ENCODE data around the gene INSIG1. TPM values are rescaled to one million over a fixed set of nuclear protein-coding genes. Genes with fewer than 3 reads are reported as not detected.
A peak's percentile ranks its signal among the peaks of the same experiment; 100 is the strongest.

The INSIG1 gene
- total RNA-seq, 6 donors from 2014 or later, result 16.8 to 136 (median 100) TPM

DNA sequence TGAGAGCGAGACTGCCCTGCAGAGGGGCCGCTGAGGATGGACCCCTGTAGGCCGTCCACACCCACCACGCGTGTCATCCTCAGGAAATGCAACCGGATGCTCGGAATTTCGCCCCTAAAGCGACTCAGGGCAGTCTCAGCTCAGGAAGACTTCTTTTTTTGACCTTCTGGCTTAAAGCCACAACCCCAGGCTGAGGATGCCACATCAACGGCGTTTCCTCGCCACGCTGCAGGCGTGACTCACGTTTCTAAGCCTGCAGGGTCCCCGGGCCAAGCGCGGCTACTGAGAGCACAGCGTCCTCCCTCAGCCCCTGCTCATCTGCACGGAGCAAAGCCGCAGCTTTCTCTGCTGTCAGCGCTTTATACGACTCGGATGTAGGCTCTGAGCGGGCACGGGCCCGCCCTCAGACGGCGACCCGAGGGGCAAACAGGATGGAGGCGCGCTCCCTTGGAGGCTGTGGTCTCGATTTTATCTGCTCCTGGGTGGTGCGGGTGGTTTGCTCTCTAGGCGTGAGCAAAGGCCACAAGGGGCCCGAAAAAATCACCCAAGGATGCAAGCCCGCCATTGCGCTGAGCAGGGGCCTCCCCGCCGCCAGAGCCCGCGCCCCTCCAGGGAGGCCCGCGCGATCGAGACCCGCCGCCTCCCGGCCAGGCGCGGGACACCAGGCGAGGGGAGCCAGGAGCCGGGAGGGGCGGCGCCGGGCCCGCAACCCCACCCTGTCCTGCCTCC lies 726 bp upstream of the INSIG1 start:
- H3K4me1 ChIP-seq, result peaks cover 17 to 39% (median 28%) of the 10 kb centered on the region in 4 donors
- no peaks in the 10 kb centered on the region for H3K27me3 ChIP-seq
- H3K27ac ChIP-seq, result peak overlapping the region; percentile 92 to 98 (median 94)
- no peaks in the 10 kb centered on the region for H3K9me3 ChIP-seq
- DNase-seq (peak in 1 of 2 donors; percentile 74), ATAC-seq (ENCODE audit: low FRiP score in 2 of 2) (peak; percentile 68 to 73)
- H3K36me3 ChIP-seq, result peaks cover 0 to 5% (median 0%) of the 10 kb centered on the region in 4 donors
- peak in 1 of 4 donors; percentile 5 for TF ChIP-seq POLR2A (IDR thresholded peaks at IDR 0.05)
- TF ChIP-seq, protein P1, sequence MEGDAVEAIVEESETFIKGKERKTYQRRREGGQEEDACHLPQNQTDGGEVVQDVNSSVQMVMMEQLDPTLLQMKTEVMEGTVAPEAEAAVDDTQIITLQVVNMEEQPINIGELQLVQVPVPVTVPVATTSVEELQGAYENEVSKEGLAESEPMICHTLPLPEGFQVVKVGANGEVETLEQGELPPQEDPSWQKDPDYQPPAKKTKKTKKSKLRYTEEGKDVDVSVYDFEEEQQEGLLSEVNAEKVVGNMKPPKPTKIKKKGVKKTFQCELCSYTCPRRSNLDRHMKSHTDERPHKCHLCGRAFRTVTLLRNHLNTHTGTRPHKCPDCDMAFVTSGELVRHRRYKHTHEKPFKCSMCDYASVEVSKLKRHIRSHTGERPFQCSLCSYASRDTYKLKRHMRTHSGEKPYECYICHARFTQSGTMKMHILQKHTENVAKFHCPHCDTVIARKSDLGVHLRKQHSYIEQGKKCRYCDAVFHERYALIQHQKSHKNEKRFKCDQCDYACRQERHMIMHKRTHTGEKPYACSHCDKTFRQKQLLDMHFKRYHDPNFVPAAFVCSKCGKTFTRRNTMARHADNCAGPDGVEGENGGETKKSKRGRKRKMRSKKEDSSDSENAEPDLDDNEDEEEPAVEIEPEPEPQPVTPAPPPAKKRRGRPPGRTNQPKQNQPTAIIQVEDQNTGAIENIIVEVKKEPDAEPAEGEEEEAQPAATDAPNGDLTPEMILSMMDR (IDR thresholded peaks at IDR 0.05), result peak; percentile 49 to 83 (median 66)
- TF ChIP-seq EP300 (IDR thresholded peaks at IDR 0.05), result no peak
- peak in 1 of 2 donors; percentile 28 for TF ChIP-seq POLR2AphosphoS5 (IDR thresholded peaks at IDR 0.05)
- WGBS, 2 donors, result 1 to 2% methylated on average over 10 to 41 of the region's 57 CpGs
- peak overlapping the region; percentile 65 to 99 (median 78) for H3K4me3 ChIP-seq

DNA sequence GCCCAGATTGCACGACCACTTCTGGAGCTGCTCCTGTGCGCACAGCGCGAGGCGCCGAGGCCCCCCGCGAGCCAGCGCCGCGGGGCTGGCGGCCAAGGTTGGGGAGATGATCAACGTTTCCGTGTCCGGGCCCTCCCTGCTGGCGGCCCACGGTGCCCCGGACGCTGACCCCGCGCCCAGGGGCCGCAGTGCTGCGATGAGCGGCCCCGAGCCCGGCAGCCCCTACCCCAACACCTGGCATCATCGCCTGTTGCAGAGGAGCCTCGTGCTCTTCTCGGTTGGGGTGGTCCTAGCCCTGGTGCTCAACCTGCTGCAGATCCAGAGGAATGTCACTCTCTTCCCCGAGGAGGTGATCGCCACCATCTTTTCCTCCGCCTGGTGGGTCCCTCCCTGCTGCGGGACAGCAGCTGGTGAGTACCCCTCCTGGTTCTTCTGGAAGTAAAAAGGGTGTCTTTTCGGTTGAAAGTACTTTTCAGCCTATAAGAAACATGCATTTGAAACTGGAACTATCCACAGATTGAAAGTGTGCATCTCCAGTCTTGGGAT lies 683 bp downstream of the INSIG1 start:
- Histone ChIP-seq H3K4me3 (peak overlapping the region; percentile 67 to 99 (median 90)), H3K36me3 (peaks cover 0 to 15% (median 10%) of the 10 kb centered on the region in 4 donors), H3K9me3 (no peaks in the 10 kb centered on the region), H3K4me1 (peaks cover 17 to 39% (median 28%) of the 10 kb centered on the region in 4 donors), H3K27ac (peak overlapping the region; percentile 92 to 98 (median 94)), H3K27me3 (no peaks in the 10 kb centered on the region)
- ATAC-seq (ENCODE audit: low FRiP score in 2 of 2) (peak in 1 of 2 donors; percentile 1), DNase-seq (peak in 1 of 2 donors; percentile 89)
- WGBS, 2 donors, result 0% methylated on average over 7 to 15 of the region's 34 CpGs
- TF ChIP-seq, protein P1 (IDR thresholded peaks at IDR 0.05), result no peak
- no peak for TF ChIP-seq POLR2AphosphoS5 (IDR thresholded peaks at IDR 0.05)
- no peak for TF ChIP-seq POLR2A (IDR thresholded peaks at IDR 0.05)

GRCh38 chr7:155298834-155299534 lies 1.3 kb downstream of the INSIG1 start:
- DNase-seq, result peak; percentile 97 to 98
- 0% methylated on average over 14 to 27 of the region's 27 CpGs for WGBS, 2 donors

DNA sequence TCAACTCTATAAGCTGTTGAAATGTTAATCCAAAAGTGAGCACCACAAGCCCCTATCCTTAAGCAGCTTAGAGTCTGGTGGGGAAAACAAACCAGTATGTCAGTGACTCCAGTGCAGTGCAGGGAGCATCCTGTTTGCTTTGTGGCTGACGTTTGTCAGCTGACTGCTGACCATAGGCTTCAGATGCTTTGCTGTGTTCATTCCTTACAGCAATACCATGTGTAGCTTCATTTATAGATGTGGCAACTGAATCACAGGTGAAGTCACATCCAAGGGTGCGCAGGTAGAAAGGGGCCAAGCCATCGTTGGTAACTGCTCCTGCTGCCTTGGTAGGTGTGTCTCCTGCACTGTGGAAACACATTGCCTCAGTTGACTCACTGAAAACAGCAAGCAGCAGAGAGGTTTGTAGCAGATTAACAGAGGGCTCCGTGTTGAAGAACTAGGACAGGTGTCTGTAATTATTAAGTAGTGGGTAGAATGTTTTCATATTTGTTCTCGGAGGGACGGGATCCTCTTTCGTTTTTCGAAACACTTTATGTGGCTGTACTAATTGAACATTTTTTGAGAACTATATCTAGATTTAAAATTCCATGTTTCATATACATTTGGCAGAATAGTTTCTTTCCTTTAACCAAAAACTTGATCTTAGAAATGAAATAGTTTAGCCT lies 2.0 kb downstream of the INSIG1 start:
- no peaks in the 10 kb centered on the region for H3K27me3 ChIP-seq
- H3K4me1 ChIP-seq, result peaks cover 17 to 39% (median 28%) of the 10 kb centered on the region in 4 donors
- WGBS, 2 donors, result 32 to 38% methylated on average over 8 of the region's 8 CpGs
- no peaks in the 10 kb centered on the region for H3K9me3 ChIP-seq
- no peak for DNase-seq
- H3K4me3 ChIP-seq, result peak overlapping the region in 3 of 4 donors; percentile 67 to 99 (median 90)
- peaks cover 0 to 28% (median 19%) of the 10 kb centered on the region in 4 donors for H3K36me3 ChIP-seq
- peak overlapping the region; percentile 61 to 98 (median 93) for H3K27ac ChIP-seq
- TF ChIP-seq, protein P1 (IDR thresholded peaks at IDR 0.05), result no peak
- TF ChIP-seq EP300 (IDR thresholded peaks at IDR 0.05), result no peak
- TF ChIP-seq POLR2AphosphoS5 (IDR thresholded peaks at IDR 0.05), result no peak
- no peak for TF ChIP-seq POLR2A (IDR thresholded peaks at IDR 0.05)
- no peak for ATAC-seq (ENCODE audit: low FRiP score in 2 of 2)

More at GRCh38 chr7:155298834-155299534, 1.3 kb downstream of the INSIG1 start:
- peak overlapping the region; percentile 92 to 98 (median 94) for H3K27ac ChIP-seq
- peak overlapping the region; percentile 67 to 99 (median 90) for H3K4me3 ChIP-seq
- TF ChIP-seq POLR2A (IDR thresholded peaks at IDR 0.05) (peak in 3 of 4 donors; percentile 26 to 82 (median 78)), EP300 (IDR thresholded peaks at IDR 0.05) (peak in 1 of 4 donors; percentile 88), POLR2AphosphoS5 (IDR thresholded peaks at IDR 0.05) (peak in 1 of 2 donors; percentile 94)
- TF ChIP-seq, protein P1 (IDR thresholded peaks at IDR 0.05), result peak in 3 of 6 experiments; percentile 21 to 33 (median 28)
- peaks cover 17 to 39% (median 28%) of the 10 kb centered on the region in 4 donors for H3K4me1 ChIP-seq
- no peaks in the 10 kb centered on the region for H3K27me3 ChIP-seq
- peaks cover 0 to 21% (median 15%) of the 10 kb centered on the region in 4 donors for H3K36me3 ChIP-seq
- H3K9me3 ChIP-seq, result no peaks in the 10 kb centered on the region
- ATAC-seq (ENCODE audit: low FRiP score in 2 of 2), result peak; percentile 87 to 94
